ENCODE measurements around the gene DCC. TPM values are rescaled to one million over a fixed set of nuclear protein-coding genes. Genes with fewer than 3 reads are reported as not detected.

The DCC gene
- polyA plus RNA-seq, 1 experiment: 0.67 TPM

GRCh38 chr18:52553441-52553840 is 213.4 kb downstream of the DCC start:
- H3K4me3 ChIP-seq (ENCODE audit: low read depth, low read length): no peak overlapping the region
- POLR2A ChIA-PET: no interaction called here
- no peaks in the 10 kb centered on the region for H3K27me3 ChIP-seq (ENCODE audit: control insufficient read depth, insufficient read depth, low read length)
- no peak overlapping the region for H3K27ac ChIP-seq (ENCODE audit: low read depth, low read length)
- H3K9me3 ChIP-seq (ENCODE audit: control insufficient read depth, insufficient read depth, low read length): no peaks in the 10 kb centered on the region
- DNase-seq (ENCODE audit: low read depth, low spot score): no peak
- CTCF ChIA-PET: no interaction called here
- no peak for TF ChIP-seq CTCF (IDR thresholded peaks at IDR 0.05; ENCODE audit: low read depth, low read length)

GRCh38 chr18:52554180-52554579 is 214.2 kb downstream of the DCC start:
- no peak overlapping the region for H3K27ac ChIP-seq (ENCODE audit: low read depth, low read length)
- no peaks in the 10 kb centered on the region for H3K27me3 ChIP-seq (ENCODE audit: control insufficient read depth, insufficient read depth, low read length)
- DNase-seq (ENCODE audit: low read depth, low spot score): no peak
- ChIA-PET POLR2A (no interaction called here), CTCF (no interaction called here)
- no peak for TF ChIP-seq CTCF (IDR thresholded peaks at IDR 0.05; ENCODE audit: low read depth, low read length)
- H3K4me3 ChIP-seq (ENCODE audit: low read depth, low read length): no peak overlapping the region
- no peaks in the 10 kb centered on the region for H3K9me3 ChIP-seq (ENCODE audit: control insufficient read depth, insufficient read depth, low read length)

- TF ChIP-seq CTCF (IDR thresholded peaks at IDR 0.05; ENCODE audit: low read depth, low read length): no peak
- no peak overlapping the region for H3K4me3 ChIP-seq (ENCODE audit: low read depth, low read length)
- no peaks in the 10 kb centered on the region for H3K27me3 ChIP-seq (ENCODE audit: control insufficient read depth, insufficient read depth, low read length)
- no peak overlapping the region for H3K27ac ChIP-seq (ENCODE audit: low read depth, low read length)
- ChIA-PET CTCF (interaction anchor here (0.8 kb wide), 1 partner anchor 104 kb away, joined by 3 read pairs; no protein-coding TSS in a partner anchor), POLR2A (no interaction called here)
- no peak for DNase-seq (ENCODE audit: low read depth, low spot score)
- H3K9me3 ChIP-seq (ENCODE audit: control insufficient read depth, insufficient read depth, low read length): no peaks in the 10 kb centered on the region
Measured at GRCh38 chr18:52567360-52567759, 227.4 kb downstream of the DCC start.

- ChIA-PET CTCF (no interaction called here), POLR2A (no interaction called here)
- no peak for DNase-seq (ENCODE audit: low read depth, low spot score)
- TF ChIP-seq CTCF (IDR thresholded peaks at IDR 0.05; ENCODE audit: low read depth, low read length): no peak
- Histone ChIP-seq H3K9me3 (ENCODE audit: control insufficient read depth, insufficient read depth, low read length) (no peaks in the 10 kb centered on the region), H3K4me3 (ENCODE audit: low read depth, low read length) (no peak overlapping the region), H3K27ac (ENCODE audit: low read depth, low read length) (no peak overlapping the region), H3K27me3 (ENCODE audit: control insufficient read depth, insufficient read depth, low read length) (no peaks in the 10 kb centered on the region)
Measured at GRCh38 chr18:52569492-52569891, 229.5 kb downstream of the DCC start.

GRCh38 chr18:52570975-52571374 is 231.0 kb downstream of the DCC start:
- TF ChIP-seq CTCF (IDR thresholded peaks at IDR 0.05; ENCODE audit: low read depth, low read length): no peak
- no peak for DNase-seq (ENCODE audit: low read depth, low spot score)
- Histone ChIP-seq H3K9me3 (ENCODE audit: control insufficient read depth, insufficient read depth, low read length) (no peaks in the 10 kb centered on the region), H3K27me3 (ENCODE audit: control insufficient read depth, insufficient read depth, low read length) (no peaks in the 10 kb centered on the region), H3K27ac (ENCODE audit: low read depth, low read length) (no peak overlapping the region), H3K4me3 (ENCODE audit: low read depth, low read length) (no peak overlapping the region)
- CTCF ChIA-PET: no interaction called here
- POLR2A ChIA-PET: interaction anchor here (0.8 kb wide), 1 partner anchor 18 kb away, joined by 4 read pairs; no protein-coding TSS in a partner anchor

Measured in AG04450 (cell line).